Stimulated activated naive B cell treated with anti-CD40 and anti-IgM and Interleukin-4, amounts not matched to agents 10 μg/mL and 1 μg/mL and 100 μg/mL, for 72 hours (primary cell): ENCODE results near the gene ZBTB16.
A peak's percentile ranks its signal among the peaks of the same experiment; 100 is the strongest.

Source experiments
- ATAC-seq, 2 donors: fragments of 150-1000 bp; cut with Tn5 transposase; replicated peaks; 2 replicates each; pipeline ENCODE4 v1.10.0; 2021; ENCODE audit warnings: moderate library complexity in 1 of 2
- DNase-seq: peaks from one replicate; pipeline ENCODE4 v3.0.0; 2021
- H3K27ac Mint-ChIP-seq: one replicate; pipeline ENCODE4 v1.8.0; 2022; ENCODE audit warnings: mild to moderate bottlenecking, mixed read lengths
- H3K27me3 Mint-ChIP-seq, 2 donors: one replicate each; pipeline ENCODE4 v1.8.0; 2022; ENCODE audit warnings: mixed read lengths in 2 of 2
- H3K36me3 Mint-ChIP-seq, 2 donors: one replicate each; pipeline ENCODE4 v1.8.0; 2022; ENCODE audit warnings: mixed read lengths in 2 of 2, mild to moderate bottlenecking in 1 of 2
- H3K4me1 Mint-ChIP-seq, 2 donors: one replicate each; pipeline ENCODE4 v1.8.0; 2022; ENCODE audit warnings: mixed read lengths in 2 of 2, mild to moderate bottlenecking in 1 of 2
- H3K4me3 Mint-ChIP-seq, 2 donors: one replicate each; pipeline ENCODE4 v1.8.0; 2022; ENCODE audit warnings: mild to moderate bottlenecking in 2 of 2, mixed read lengths in 2 of 2, moderate library complexity in 1 of 2
- H3K9me3 Mint-ChIP-seq, 2 donors: one replicate each; pipeline ENCODE4 v1.8.0; 2022; ENCODE audit warnings: mixed read lengths in 2 of 2, mild to moderate bottlenecking in 1 of 2

The ZBTB16 gene

GRCh38 chr11:114215871-114216795, 156.6 kb downstream of the ZBTB16 start:
- Mint-ChIP-seq H3K27ac (no peak overlapping the region), H3K36me3 (no peaks in the 10 kb centered on the region), H3K4me1 (peaks cover 17 to 29% of the 10 kb centered on the region in 2 donors), H3K4me3 (no peak overlapping the region), H3K27me3 (peaks cover 8 to 16% of the 10 kb centered on the region in 2 donors), H3K9me3 (no peaks in the 10 kb centered on the region)
- ATAC-seq (no peak), DNase-seq (no peak)

- DNase-seq (no peak), ATAC-seq (peak in 1 of 2 donors; percentile 29)
- no peak overlapping the region for H3K4me3 Mint-ChIP-seq
- H3K36me3 Mint-ChIP-seq, result peaks cover 3 to 4% of the 10 kb centered on the region in 2 donors
- peaks cover 17 to 29% of the 10 kb centered on the region in 2 donors for H3K4me1 Mint-ChIP-seq
- no peaks in the 10 kb centered on the region for H3K9me3 Mint-ChIP-seq
- H3K27ac Mint-ChIP-seq, result no peak overlapping the region
- peaks cover 8 to 16% of the 10 kb centered on the region in 2 donors for H3K27me3 Mint-ChIP-seq
These were observed 157.3 kb downstream of the ZBTB16 start for GRCh38 chr11:114216796-114217180.

- peaks cover 8 to 18% of the 10 kb centered on the region in 2 donors for H3K27me3 Mint-ChIP-seq
- no peak overlapping the region for H3K27ac Mint-ChIP-seq
- H3K9me3 Mint-ChIP-seq, result no peaks in the 10 kb centered on the region
- peaks cover 3 to 4% of the 10 kb centered on the region in 2 donors for H3K36me3 Mint-ChIP-seq
- peaks cover 17 to 29% of the 10 kb centered on the region in 2 donors for H3K4me1 Mint-ChIP-seq
- DNase-seq (no peak), ATAC-seq (no peak)
- no peak overlapping the region for H3K4me3 Mint-ChIP-seq
These were observed 159.0 kb downstream of the ZBTB16 start for GRCh38 chr11:114218508-114218907.

GRCh38 chr11:114219559-114220349, 160.2 kb downstream of the ZBTB16 start:
- no peaks in the 10 kb centered on the region for H3K9me3 Mint-ChIP-seq
- peaks cover 8 to 17% of the 10 kb centered on the region in 2 donors for H3K27me3 Mint-ChIP-seq
- no peak for DNase-seq
- ATAC-seq, result no peak
- peaks cover 19 to 29% of the 10 kb centered on the region in 2 donors for H3K4me1 Mint-ChIP-seq
- H3K27ac Mint-ChIP-seq, result no peak overlapping the region
- peaks cover 4 to 5% of the 10 kb centered on the region in 2 donors for H3K36me3 Mint-ChIP-seq
- H3K4me3 Mint-ChIP-seq, result no peak overlapping the region

- no peak for ATAC-seq
- Mint-ChIP-seq H3K4me1 (peaks cover 18 to 30% of the 10 kb centered on the region in 2 donors), H3K27ac (no peak overlapping the region), H3K36me3 (peaks cover 4 to 5% of the 10 kb centered on the region in 2 donors), H3K9me3 (no peaks in the 10 kb centered on the region), H3K4me3 (no peak overlapping the region), H3K27me3 (peaks cover 8 to 17% of the 10 kb centered on the region in 2 donors)
- no peak for DNase-seq
These were observed 161.5 kb downstream of the ZBTB16 start for GRCh38 chr11:114221037-114221436.

- no peak overlapping the region for H3K4me3 Mint-ChIP-seq
- ATAC-seq, result no peak
These were observed 166.2 kb downstream of the ZBTB16 start for GRCh38 chr11:114225661-114226060.

GRCh38 chr11:114226356-114226755, 166.8 kb downstream of the ZBTB16 start:
- H3K36me3 Mint-ChIP-seq, result peaks cover 4 to 5% of the 10 kb centered on the region in 2 donors
- peaks cover 4 to 5% of the 10 kb centered on the region in 2 donors for H3K27me3 Mint-ChIP-seq
- no peaks in the 10 kb centered on the region for H3K9me3 Mint-ChIP-seq
- no peak overlapping the region for H3K27ac Mint-ChIP-seq
- ATAC-seq (no peak), DNase-seq (no peak)
- no peak overlapping the region for H3K4me3 Mint-ChIP-seq
- peaks cover 8 to 20% of the 10 kb centered on the region in 2 donors for H3K4me1 Mint-ChIP-seq

More at GRCh38 chr11:114225661-114226060, 166.2 kb downstream of the ZBTB16 start:
- Mint-ChIP-seq H3K27ac (no peak overlapping the region), H3K27me3 (peaks cover 4 to 5% of the 10 kb centered on the region in 2 donors), H3K4me1 (peaks cover 8 to 16% of the 10 kb centered on the region in 2 donors), H3K9me3 (no peaks in the 10 kb centered on the region), H3K36me3 (peaks cover 4 to 5% of the 10 kb centered on the region in 2 donors)
- DNase-seq, result no peak

- no peak for DNase-seq
- Mint-ChIP-seq H3K4me3 (no peak overlapping the region), H3K27ac (no peak overlapping the region), H3K4me1 (peaks cover 8 to 20% of the 10 kb centered on the region in 2 donors), H3K9me3 (no peaks in the 10 kb centered on the region), H3K36me3 (peaks cover 0 to 3% of the 10 kb centered on the region in 2 donors), H3K27me3 (peaks cover 2 to 4% of the 10 kb centered on the region in 2 donors)
- ATAC-seq, result no peak
These were observed 169.2 kb downstream of the ZBTB16 start for GRCh38 chr11:114228435-114229411.

- Mint-ChIP-seq H3K4me1 (peaks cover 9 to 20% of the 10 kb centered on the region in 2 donors), H3K9me3 (no peaks in the 10 kb centered on the region), H3K36me3 (no peaks in the 10 kb centered on the region), H3K27me3 (peaks cover 0 to 4% of the 10 kb centered on the region in 2 donors), H3K4me3 (no peak overlapping the region), H3K27ac (no peak overlapping the region)
- DNase-seq (no peak), ATAC-seq (no peak)
These were observed 170.7 kb downstream of the ZBTB16 start for GRCh38 chr11:114230031-114230704.

GRCh38 chr11:114232400-114233059, 173.0 kb downstream of the ZBTB16 start:
- Mint-ChIP-seq H3K4me1 (peaks cover 4 to 5% of the 10 kb centered on the region in 2 donors), H3K36me3 (no peaks in the 10 kb centered on the region), H3K27ac (no peak overlapping the region), H3K27me3 (no peaks in the 10 kb centered on the region), H3K9me3 (no peaks in the 10 kb centered on the region), H3K4me3 (no peak overlapping the region)
- DNase-seq, result no peak
- ATAC-seq, result no peak

GRCh38 chr11:114233755-114234154, 174.2 kb downstream of the ZBTB16 start:
- peaks cover 4 to 5% of the 10 kb centered on the region in 2 donors for H3K4me1 Mint-ChIP-seq
- DNase-seq, result no peak
- H3K27ac Mint-ChIP-seq, result no peak overlapping the region
- H3K27me3 Mint-ChIP-seq, result peaks cover 0 to 3% of the 10 kb centered on the region in 2 donors
- no peaks in the 10 kb centered on the region for H3K9me3 Mint-ChIP-seq
- no peak overlapping the region for H3K4me3 Mint-ChIP-seq
- no peaks in the 10 kb centered on the region for H3K36me3 Mint-ChIP-seq
- no peak for ATAC-seq

- Mint-ChIP-seq H3K4me3 (no peak overlapping the region), H3K4me1 (peaks cover 0 to 4% of the 10 kb centered on the region in 2 donors), H3K9me3 (no peaks in the 10 kb centered on the region), H3K27ac (no peak overlapping the region), H3K27me3 (peaks cover 0 to 3% of the 10 kb centered on the region in 2 donors), H3K36me3 (no peaks in the 10 kb centered on the region)
- ATAC-seq (no peak), DNase-seq (no peak)
These were observed 177.3 kb downstream of the ZBTB16 start for GRCh38 chr11:114236829-114237228.
